BJ (cell line): Measurements from ENCODE around the gene PTK6. TPM values are rescaled to one million over a fixed set of nuclear protein-coding genes. Genes with fewer than 3 reads are reported as not detected.

Experiments used
- CTCF ChIA-PET: fragments of 350-600 bp; formaldehyde crosslinking; extraction: SDS; loops from one replicate; lab custom pipeline; 2021; ENCODE audit warnings: antibody characterized with exemption, inconsistent platforms; lab: Yijun Ruan, JAX
- POLR2A ChIA-PET: fragments of 300-600 bp; sonication (Branson Sonifier 250); formaldehyde crosslinking; extraction: SDS; loops from one replicate; lab custom pipeline; 2021; ENCODE audit warnings: antibody characterized with exemption; lab: Charles Lee
- DNase-seq: peaks from one replicate; pipeline ENCODE4 v3.0.0-alpha.2; 2011; ENCODE audit warnings: low read depth
- H3K27me3 ChIP-seq: 2 replicates; pipeline ENCODE4 v1.6.0; 2011; ENCODE audit warnings: low read length; ENCODE audit not compliant: control insufficient read depth, insufficient read depth
- H3K36me3 ChIP-seq: 2 replicates; pipeline ENCODE4 v1.5.1; 2011; ENCODE audit warnings: low read length; ENCODE audit not compliant: control insufficient read depth, insufficient read depth
- H3K4me3 ChIP-seq: 2 replicates; pipeline ENCODE4 v1.5.1; 2011; ENCODE audit warnings: low read depth, mild to moderate bottlenecking, control low read depth, low read length
- polyA minus RNA-seq: library from RNA; depleted of rRNA, polyadenylated mRNA; stranded (reverse); fragments of >200 nt; gene quantifications from 2 replicates; pipeline ENCODE4 v1.2.3, GENCODE V29; 2011; rRNA and poly(A)+ RNA removed
- polyA plus RNA-seq: library from polyadenylated mRNA; depleted of rRNA; stranded (reverse); fragments of >200 nt; gene quantifications from 2 replicates; pipeline ENCODE4 v1.2.3, GENCODE V29; 2011; rRNA removed
- TF ChIP-seq, protein P1 (sequence below): IDR thresholded peaks from 2 replicates; pipeline ENCODE4 v1.5.1; 2011; ENCODE audit warnings: low read depth, mild to moderate bottlenecking, control low read depth, inconsistent platforms, low read length, moderate library complexity; ENCODE audit not compliant: insufficient read depth

The PTK6 gene
- polyA plus RNA-seq: 0.05 and 0.07 TPM in 2 replicates
- not detected in 2 replicates for polyA minus RNA-seq

DNA sequence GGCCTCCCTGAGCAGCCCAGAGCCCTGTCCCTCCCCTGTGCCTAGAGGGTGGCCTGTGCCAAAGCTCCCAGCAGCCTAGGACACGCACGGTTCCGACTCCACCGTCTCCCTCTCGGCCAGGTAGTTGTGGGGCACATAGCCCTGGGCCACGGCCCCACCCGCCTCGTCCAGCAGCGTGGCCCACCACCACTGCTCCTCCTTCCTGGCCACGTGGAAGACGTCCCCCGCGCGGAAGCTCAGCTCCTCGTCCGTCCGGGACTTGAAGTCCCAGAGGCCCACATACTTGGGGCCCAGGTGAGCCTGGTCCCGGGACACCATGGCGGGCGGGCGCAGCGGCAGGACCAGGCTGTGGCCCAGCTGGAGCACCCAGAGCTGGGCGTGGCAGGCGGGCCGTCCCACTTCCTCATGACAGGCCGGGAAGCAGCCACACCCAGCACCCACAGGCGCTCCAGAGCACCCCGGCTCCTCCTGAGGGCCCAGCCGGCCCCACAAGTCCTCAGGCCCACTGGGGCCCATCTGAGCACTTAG is at the start of gene PTK6:
TSS of gene PTK6 (minus strand) at position 380 of the 528 bp plus-strand sequence. CDS start at position 318, 62 bp downstream.
- POLR2A ChIA-PET: no interaction called here
- no peak for DNase-seq

DNA sequence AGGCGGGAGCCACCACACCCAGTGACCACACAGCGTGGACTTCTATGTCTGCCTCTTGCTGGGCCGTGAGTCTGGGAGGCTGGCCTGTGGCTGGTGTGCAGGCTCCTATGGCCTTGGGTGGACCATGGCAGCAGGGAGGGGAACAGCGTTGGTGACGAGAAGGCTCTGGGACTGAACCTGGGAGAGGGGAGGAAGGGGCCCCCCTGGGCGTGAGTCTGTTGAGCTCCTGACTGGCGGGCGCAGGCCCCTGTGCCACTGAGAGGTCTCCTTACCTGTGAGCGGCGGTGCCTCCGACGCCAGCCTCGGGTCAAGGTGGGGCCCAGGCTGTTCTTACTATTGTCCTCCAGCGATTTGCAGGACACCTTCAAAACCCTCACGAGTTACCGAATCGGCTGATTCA is 49.6 kb upstream of the PTK6 start:
- no peaks in the 10 kb centered on the region for H3K27me3 ChIP-seq
- H3K4me3 ChIP-seq: no peak overlapping the region
- no peak for DNase-seq
- CTCF ChIA-PET: no interaction called here
- H3K36me3 ChIP-seq: peaks cover 12% of the 10 kb centered on the region
- TF ChIP-seq, protein P1, sequence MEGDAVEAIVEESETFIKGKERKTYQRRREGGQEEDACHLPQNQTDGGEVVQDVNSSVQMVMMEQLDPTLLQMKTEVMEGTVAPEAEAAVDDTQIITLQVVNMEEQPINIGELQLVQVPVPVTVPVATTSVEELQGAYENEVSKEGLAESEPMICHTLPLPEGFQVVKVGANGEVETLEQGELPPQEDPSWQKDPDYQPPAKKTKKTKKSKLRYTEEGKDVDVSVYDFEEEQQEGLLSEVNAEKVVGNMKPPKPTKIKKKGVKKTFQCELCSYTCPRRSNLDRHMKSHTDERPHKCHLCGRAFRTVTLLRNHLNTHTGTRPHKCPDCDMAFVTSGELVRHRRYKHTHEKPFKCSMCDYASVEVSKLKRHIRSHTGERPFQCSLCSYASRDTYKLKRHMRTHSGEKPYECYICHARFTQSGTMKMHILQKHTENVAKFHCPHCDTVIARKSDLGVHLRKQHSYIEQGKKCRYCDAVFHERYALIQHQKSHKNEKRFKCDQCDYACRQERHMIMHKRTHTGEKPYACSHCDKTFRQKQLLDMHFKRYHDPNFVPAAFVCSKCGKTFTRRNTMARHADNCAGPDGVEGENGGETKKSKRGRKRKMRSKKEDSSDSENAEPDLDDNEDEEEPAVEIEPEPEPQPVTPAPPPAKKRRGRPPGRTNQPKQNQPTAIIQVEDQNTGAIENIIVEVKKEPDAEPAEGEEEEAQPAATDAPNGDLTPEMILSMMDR: no peak
- POLR2A ChIA-PET: no interaction called here

More for the DNA sequence above, at the start of gene PTK6:
- Histone ChIP-seq H3K4me3 (peak within 1 kb of the TSS; percentile 30), H3K36me3 (no peaks in the 10 kb centered on the region), H3K27me3 (peaks cover 2% of the 10 kb centered on the region; the same call in 1 of the 2 replicates)
- TF ChIP-seq, protein P1: no peak
- CTCF ChIA-PET: interaction anchor here (0.5 to 5.8 kb wide), 35 partner anchors 9 to 583 kb away, joined by 3 to 53 read pairs (median 4); partner anchors contain the start of genes PRPF6, RTEL1, SAMD10 and SRMS

DNA sequence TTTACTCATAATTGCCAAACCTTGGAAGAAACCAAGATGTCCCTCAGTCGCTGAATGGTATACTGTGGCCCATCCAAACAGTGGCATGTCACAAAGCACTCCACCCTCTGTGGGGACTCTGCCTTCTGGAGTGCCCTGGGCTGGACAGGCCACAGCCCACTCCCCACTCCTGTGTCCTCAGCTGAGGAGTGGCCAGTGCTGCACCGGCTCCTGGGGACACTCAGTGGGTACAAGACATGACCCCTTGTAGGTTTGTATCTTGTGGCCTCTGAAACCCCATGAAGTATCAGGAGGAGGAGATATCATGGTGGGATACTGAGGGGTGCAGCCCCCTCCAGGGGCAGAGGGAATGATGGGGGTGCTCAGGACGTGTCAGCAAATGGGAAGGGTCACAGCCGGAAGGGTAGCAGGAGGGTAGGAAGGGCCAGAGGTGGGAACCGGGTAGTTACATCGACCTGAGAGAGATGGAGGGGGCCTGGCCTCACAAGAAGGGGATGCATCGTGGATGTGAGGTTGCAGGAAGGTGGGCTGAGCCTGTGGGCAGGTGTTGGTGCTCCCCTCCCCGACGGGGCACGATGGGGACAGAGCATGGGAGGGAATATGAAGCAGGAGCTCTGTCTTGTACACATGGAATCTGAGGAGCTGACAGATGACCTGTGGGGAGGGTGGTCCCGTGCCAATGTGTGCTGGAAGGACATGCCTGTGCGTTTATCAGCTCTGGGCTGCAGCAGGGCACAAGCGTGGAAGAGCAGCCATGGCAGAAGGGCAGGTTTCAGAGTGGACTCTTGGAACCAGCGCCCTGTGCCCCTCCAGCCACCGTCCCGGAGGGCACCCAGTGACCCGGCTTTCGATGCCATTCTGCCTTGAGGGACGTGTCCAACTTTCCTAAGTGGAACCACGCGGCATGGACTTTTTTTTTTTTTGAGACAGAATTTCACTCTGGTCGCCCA is 48.7 kb upstream of the PTK6 start:
- TF ChIP-seq, protein P1: no peak
- H3K4me3 ChIP-seq: no peak overlapping the region
- no peaks in the 10 kb centered on the region for H3K27me3 ChIP-seq
- ChIA-PET POLR2A (no interaction called here), CTCF (no interaction called here)
- H3K36me3 ChIP-seq: peaks cover 9% of the 10 kb centered on the region
- DNase-seq: no peak

DNA sequence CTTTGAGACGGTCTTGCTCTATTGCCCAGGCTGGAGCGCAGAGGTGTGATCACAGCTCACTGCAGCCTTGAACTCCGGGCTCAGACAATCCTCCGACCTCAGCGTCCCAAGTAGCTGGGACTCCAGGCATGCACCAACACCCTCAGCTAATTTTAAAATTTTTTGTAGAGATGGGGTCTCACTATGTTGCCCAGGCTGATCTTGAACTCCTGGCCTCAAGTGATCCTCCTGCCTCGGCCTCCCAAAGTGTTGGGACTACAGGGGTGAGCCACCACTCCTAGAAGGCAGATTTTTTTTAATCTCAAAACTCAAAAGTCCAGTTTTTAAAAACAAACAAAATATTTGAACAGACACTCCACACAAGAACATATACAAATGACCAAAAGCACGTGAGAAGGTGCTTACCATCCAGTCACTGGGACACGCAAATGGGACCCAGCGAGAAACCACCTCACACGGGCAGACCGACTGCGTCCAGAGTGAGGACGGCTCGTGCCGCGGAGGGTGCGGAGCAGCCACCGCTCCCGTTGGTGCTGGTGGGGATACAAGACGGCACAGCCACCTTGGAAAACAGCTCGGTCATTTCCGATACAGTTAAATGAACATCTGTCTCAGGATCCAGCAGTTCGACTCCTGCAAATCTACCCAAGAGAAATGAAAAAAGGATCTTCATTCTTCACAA is 45.3 kb upstream of the PTK6 start:
- peaks cover 1% of the 10 kb centered on the region; the same call in 1 of the 2 replicates for H3K36me3 ChIP-seq
- no peak overlapping the region for H3K4me3 ChIP-seq
- H3K27me3 ChIP-seq: no peaks in the 10 kb centered on the region; the same call in 1 of the 2 replicates
- TF ChIP-seq, protein P1: no peak
- CTCF ChIA-PET: interaction anchor here (1.2 to 1.8 kb wide), 2 partner anchors 45 to 391 kb away, joined by 3 to 7 read pairs; partner anchors contain the start of gene PTK6
- no peak for DNase-seq
- POLR2A ChIA-PET: interaction anchor here (0.6 kb wide), 1 partner anchor 8 kb away, joined by 6 read pairs; the partner anchor contains the start of gene HELZ2
